HepG2 (cell line): ENCODE measurements around the gene DDX23. TPM values are rescaled to one million over a fixed set of nuclear protein-coding genes. Genes with fewer than 3 reads are reported as not detected.
A peak's percentile ranks its signal among the peaks of the same experiment; 100 is the strongest.

Experiments used
- BORCS8-MEF2B ChIP-seq: sonication (generic); formaldehyde crosslinking; IDR thresholded peaks from 2 replicates; pipeline ENCODE4 v1.8.0; 2022; ENCODE audit warnings: mild to moderate bottlenecking, missing genetic modification reagents
- HNF4G ChIP-seq, 2 experiments: sonication (generic) in 1 of 2; formaldehyde crosslinking in 1 of 2; IDR thresholded peaks; 2 replicates each; pipeline versions ENCODE4 v1.4.0 to v1.6.1; 2011 to 2020; ENCODE audit warnings: borderline replicate concordance in 2 of 2, low read depth in 2 of 2, mild to moderate bottlenecking in 2 of 2, low read length in 1 of 2, missing genetic modification reagents in 1 of 2, moderate library complexity in 1 of 2
- KLF16 ChIP-seq, 2 experiments: sonication (generic) in 1 of 2; formaldehyde crosslinking in 1 of 2; IDR thresholded peaks; 2 replicates each; pipeline versions ENCODE4 v1.6.1 to v1.8.0; 2016 to 2023; ENCODE audit warnings: missing genetic modification reagents in 2 of 2, missing compliant biosample characterization in 1 of 2
- MATR3 ChIP-seq: sonication (generic); formaldehyde crosslinking; IDR thresholded peaks from 2 replicates; pipeline ENCODE4 v1.4.0; 2020; ENCODE audit warnings: missing genetic modification reagents
- MYC ChIP-seq: sonication (generic); formaldehyde crosslinking; IDR thresholded peaks from 2 replicates; pipeline ENCODE4 v1.9.0; 2021; ENCODE audit warnings: missing genetic modification reagents, borderline replicate concordance
- NR2F6 ChIP-seq, 2 experiments: IDR thresholded peaks; 2 replicates each; pipeline ENCODE4 v1.6.1; 2016; ENCODE audit warnings: antibody characterized with exemption in 1 of 2, mild to moderate bottlenecking in 1 of 2
- RNF2 ChIP-seq: fragments of 450-650 bp; conservative IDR thresholded peaks from 2 replicates; pipeline ENCODE4 v1.6.1; 2016; ENCODE audit warnings: low read depth
- SP5 ChIP-seq: IDR thresholded peaks from 2 replicates; pipeline ENCODE4 v1.6.1; 2016; ENCODE audit warnings: low read depth, borderline replicate concordance
- STAT6 ChIP-seq: sonication (generic); formaldehyde crosslinking; IDR thresholded peaks from 2 replicates; pipeline ENCODE4 v1.4.0; 2020; ENCODE audit warnings: missing genetic modification reagents, mild to moderate bottlenecking, borderline replicate concordance
- ZNF142 ChIP-seq: sonication (generic); formaldehyde crosslinking; IDR thresholded peaks from 2 replicates; pipeline ENCODE4 v1.4.0; 2020; ENCODE audit warnings: missing genetic modification reagents
- ZNF292 ChIP-seq: sonication (generic); formaldehyde crosslinking; IDR thresholded peaks from 2 replicates; pipeline ENCODE4 v1.8.1; 2022; ENCODE audit warnings: mild to moderate bottlenecking, low read depth, missing genetic modification reagents, borderline replicate concordance
- ZNF432 ChIP-seq: sonication (generic); formaldehyde crosslinking; IDR thresholded peaks from 2 replicates; pipeline ENCODE4 v1.5.0; 2020; ENCODE audit warnings: missing genetic modification reagents, mild to moderate bottlenecking, borderline replicate concordance
- ZNF484 ChIP-seq: sonication (generic); formaldehyde crosslinking; IDR thresholded peaks from 2 replicates; pipeline ENCODE4 v1.5.1; 2020; ENCODE audit warnings: mild to moderate bottlenecking, low read depth, missing genetic modification reagents, borderline replicate concordance
- ZNF512 ChIP-seq: sonication (generic); formaldehyde crosslinking; IDR thresholded peaks from 2 replicates; pipeline ENCODE4 v1.4.0; 2020; ENCODE audit warnings: mild to moderate bottlenecking, missing genetic modification reagents
- ZNF572 ChIP-seq: sonication (generic); formaldehyde crosslinking; IDR thresholded peaks from 2 replicates; pipeline ENCODE4 v1.5.1; 2020; ENCODE audit warnings: mild to moderate bottlenecking, missing genetic modification reagents
- ZNF761 ChIP-seq: sonication (generic); formaldehyde crosslinking; conservative IDR thresholded peaks from 2 replicates; pipeline ENCODE4 v1.4.0; 2020; ENCODE audit warnings: mild to moderate bottlenecking, missing genetic modification reagents
- ZSCAN25 ChIP-seq: sonication (generic); formaldehyde crosslinking; IDR thresholded peaks from 2 replicates; pipeline ENCODE4 v1.8.0; 2022; ENCODE audit warnings: mild to moderate bottlenecking, missing genetic modification reagents
- ZSCAN29 ChIP-seq: sonication (generic); formaldehyde crosslinking; conservative IDR thresholded peaks from 2 replicates; pipeline ENCODE4 v1.4.0; 2020; ENCODE audit warnings: mild to moderate bottlenecking, missing genetic modification reagents
- polyA plus RNA-seq, 8 experiments: library from polyadenylated mRNA; depleted of rRNA in 3 of 8; stranded (reverse) in 7 of 8; unstranded in 1 of 8; fragments of >200 nt; fragmentation: Illumina TruSeq in 4 of 8; extraction: Trizol in 4 of 8; gene quantifications; 2 replicates each; pipeline versions ENCODE4 v1.2.1 to v1.2.3, GENCODE V29; 2011 to 2016; ENCODE audit warnings: low read depth in 4 of 8, missing spikeins in 1 of 8, mixed read lengths in 1 of 8; ENCODE audit not compliant: insufficient read depth in 1 of 8
- total RNA-seq, 5 experiments: library from RNA; depleted of rRNA; stranded (reverse); fragments of >200 nt; fragmentation: Illumina TruSeq; extraction: Trizol; gene quantifications; 2 replicates each; pipeline ENCODE4 v1.2.3, GENCODE V29; 2016; ENCODE audit warnings: low read depth in 1 of 5

The DDX23 gene
- total and polyA plus RNA-seq, 2 of the 13 experiments (the other 11 are each of a cell fraction or from before 2014, with no cell fraction given), result 35.7 to 90.0 TPM

GRCh38 chr12:48814262-48815125 is 37.5 kb downstream of the DDX23 start (continued):
- TF ChIP-seq HNF4G (IDR thresholded peaks at IDR 0.05; ENCODE audit: borderline replicate concordance, low read depth, low read length) (no peak), HNF4G (CRISPR knock-in tag; IDR thresholded peaks at IDR 0.05; ENCODE audit: borderline replicate concordance, low read depth) (no peak), MYC (CRISPR knock-in tag) (peak; percentile 71; the same call in 1 of the 2 replicates), RNF2 (peak; percentile 88), ZSCAN29 (no peak), STAT6 (CRISPR knock-in tag) (no peak), ZSCAN25 (CRISPR knock-in tag) (peak; percentile 65), ZNF292 (CRISPR knock-in tag) (no peak), ZNF512 (no peak), MATR3 (no peak), ZNF484 (CRISPR knock-in tag) (no peak), KLF16 (CRISPR knock-in tag; IDR thresholded peaks at IDR 0.05) (no peak), ZNF572 (CRISPR knock-in tag) (no peak), NR2F6 (IDR thresholded peaks at IDR 0.05) (no peak), NR2F6 (CRISPR knock-in tag; IDR thresholded peaks at IDR 0.05) (no peak), ZNF142 (CRISPR knock-in tag) (peak; percentile 82), SP5 (CRISPR knock-in tag) (no peak), BORCS8-MEF2B (CRISPR knock-in tag) (no peak; the same call in 1 of the 2 replicates), ZNF432 (CRISPR knock-in tag) (no peak), ZNF761 (no peak)
